Ishikawa (cell line): ENCODE data around the gene ZFP69.

ENCODE experiments used
- CEBPB ChIP-seq: IDR thresholded peaks from 2 replicates; pipeline ENCODE4 v1.6.1; 2012
- EGR1 ChIP-seq: IDR thresholded peaks from 2 replicates; pipeline ENCODE4 v1.6.1; 2012
- EP300 ChIP-seq: IDR thresholded peaks from 2 replicates; pipeline ENCODE4 v1.6.1; 2012; ENCODE audit warnings: borderline replicate concordance
- FOXM1 ChIP-seq: IDR thresholded peaks from 2 replicates; pipeline ENCODE4 v1.6.1; 2012; ENCODE audit warnings: low read depth, borderline replicate concordance
- RAD21 ChIP-seq: IDR thresholded peaks from 2 replicates; pipeline ENCODE4 v1.6.1; 2012; ENCODE audit warnings: low read depth
- TAF1 ChIP-seq: IDR thresholded peaks from 2 replicates; pipeline ENCODE4 v1.6.1; 2012; ENCODE audit warnings: low read depth, mild to moderate bottlenecking
- TCF12 ChIP-seq: IDR thresholded peaks from 2 replicates; pipeline ENCODE4 v1.6.1; 2012; ENCODE audit warnings: low read depth
- USF1 ChIP-seq: IDR thresholded peaks from 2 replicates; pipeline ENCODE4 v1.6.1; 2012
- YY1 ChIP-seq: IDR thresholded peaks from 2 replicates; pipeline ENCODE4 v1.6.1; 2012; ENCODE audit warnings: low read depth
- ZBTB7A ChIP-seq: IDR thresholded peaks from 2 replicates; pipeline ENCODE4 v1.6.1; 2012; ENCODE audit warnings: low read depth
- TF ChIP-seq, protein P1 (sequence below): IDR thresholded peaks from 2 replicates; pipeline ENCODE4 v1.6.1; 2012
- TF ChIP-seq, protein P2 (sequence below): IDR thresholded peaks from 2 replicates; pipeline ENCODE4 v1.6.1; 2012; ENCODE audit warnings: low read depth, mild to moderate bottlenecking

DNA sequence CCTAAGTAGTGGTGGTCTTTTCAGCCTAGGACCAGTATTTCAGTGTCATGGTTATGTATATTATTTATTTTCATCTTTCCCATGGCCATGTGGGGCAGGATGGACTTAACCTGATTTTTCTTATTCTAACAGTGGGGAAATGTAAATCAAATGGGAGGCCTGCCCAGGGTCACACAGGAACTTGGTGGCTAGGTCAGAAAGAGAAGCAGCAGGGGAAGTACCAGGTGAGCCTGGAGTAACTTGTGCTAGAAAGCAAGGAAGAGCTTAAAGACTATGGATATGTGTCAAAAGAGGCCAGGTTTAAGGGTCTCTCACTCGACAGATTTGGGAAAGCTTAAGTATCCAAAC lies 25.9 kb upstream of the ZFP69 start:
- no peak for TF ChIP-seq EGR1
- TF ChIP-seq YY1 = no peak
- no peak for TF ChIP-seq CEBPB
- no peak for TF ChIP-seq ZBTB7A
- TF ChIP-seq FOXM1 = no peak
- TF ChIP-seq EP300 = no peak
- TF ChIP-seq, protein P1, sequence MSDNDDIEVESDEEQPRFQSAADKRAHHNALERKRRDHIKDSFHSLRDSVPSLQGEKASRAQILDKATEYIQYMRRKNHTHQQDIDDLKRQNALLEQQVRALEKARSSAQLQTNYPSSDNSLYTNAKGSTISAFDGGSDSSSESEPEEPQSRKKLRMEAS = no peak
- TF ChIP-seq, protein P2, sequence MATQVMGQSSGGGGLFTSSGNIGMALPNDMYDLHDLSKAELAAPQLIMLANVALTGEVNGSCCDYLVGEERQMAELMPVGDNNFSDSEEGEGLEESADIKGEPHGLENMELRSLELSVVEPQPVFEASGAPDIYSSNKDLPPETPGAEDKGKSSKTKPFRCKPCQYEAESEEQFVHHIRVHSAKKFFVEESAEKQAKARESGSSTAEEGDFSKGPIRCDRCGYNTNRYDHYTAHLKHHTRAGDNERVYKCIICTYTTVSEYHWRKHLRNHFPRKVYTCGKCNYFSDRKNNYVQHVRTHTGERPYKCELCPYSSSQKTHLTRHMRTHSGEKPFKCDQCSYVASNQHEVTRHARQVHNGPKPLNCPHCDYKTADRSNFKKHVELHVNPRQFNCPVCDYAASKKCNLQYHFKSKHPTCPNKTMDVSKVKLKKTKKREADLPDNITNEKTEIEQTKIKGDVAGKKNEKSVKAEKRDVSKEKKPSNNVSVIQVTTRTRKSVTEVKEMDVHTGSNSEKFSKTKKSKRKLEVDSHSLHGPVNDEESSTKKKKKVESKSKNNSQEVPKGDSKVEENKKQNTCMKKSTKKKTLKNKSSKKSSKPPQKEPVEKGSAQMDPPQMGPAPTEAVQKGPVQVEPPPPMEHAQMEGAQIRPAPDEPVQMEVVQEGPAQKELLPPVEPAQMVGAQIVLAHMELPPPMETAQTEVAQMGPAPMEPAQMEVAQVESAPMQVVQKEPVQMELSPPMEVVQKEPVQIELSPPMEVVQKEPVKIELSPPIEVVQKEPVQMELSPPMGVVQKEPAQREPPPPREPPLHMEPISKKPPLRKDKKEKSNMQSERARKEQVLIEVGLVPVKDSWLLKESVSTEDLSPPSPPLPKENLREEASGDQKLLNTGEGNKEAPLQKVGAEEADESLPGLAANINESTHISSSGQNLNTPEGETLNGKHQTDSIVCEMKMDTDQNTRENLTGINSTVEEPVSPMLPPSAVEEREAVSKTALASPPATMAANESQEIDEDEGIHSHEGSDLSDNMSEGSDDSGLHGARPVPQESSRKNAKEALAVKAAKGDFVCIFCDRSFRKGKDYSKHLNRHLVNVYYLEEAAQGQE = no peak
- no peak for TF ChIP-seq RAD21
- TF ChIP-seq USF1 = no peak
- no peak for TF ChIP-seq TAF1
- TF ChIP-seq TCF12 = no peak
